Trophoblast cell (in vitro differentiated cells and primary cell): ENCODE measurements around the gene FOLR3.

ENCODE experiments used
- DNase-seq, 2 donors: peaks; one replicate each; pipeline ENCODE4 v3.0.0-alpha.2; 2016
- H2AFZ ChIP-seq: 2 replicates; pipeline ENCODE4 v1.6.1; 2013; ENCODE audit warnings: low read length, moderate library complexity, mild to moderate bottlenecking; ENCODE audit not compliant: insufficient read depth, poor library complexity
- H2AK5ac ChIP-seq: 2 replicates; pipeline ENCODE4 v1.6.1; 2013; ENCODE audit warnings: mild to moderate bottlenecking, low read length
- H2BK120ac ChIP-seq: 2 replicates; pipeline ENCODE4 v1.6.1; 2013; ENCODE audit warnings: low read length, mild to moderate bottlenecking, moderate library complexity; ENCODE audit not compliant: insufficient read depth, poor library complexity
- H2BK12ac ChIP-seq: 2 replicates; pipeline ENCODE4 v1.6.1; 2013; ENCODE audit warnings: mild to moderate bottlenecking, low read length, moderate library complexity
- H2BK5ac ChIP-seq: 2 replicates; pipeline ENCODE4 v1.6.1; 2013; ENCODE audit warnings: low read length, low read depth, moderate library complexity, mild to moderate bottlenecking; ENCODE audit not compliant: poor library complexity
- H3K14ac ChIP-seq: 2 replicates; pipeline ENCODE4 v1.6.1; 2013; ENCODE audit warnings: mild to moderate bottlenecking, low read length
- H3K18ac ChIP-seq: 2 replicates; pipeline ENCODE4 v1.6.1; 2013; ENCODE audit warnings: mild to moderate bottlenecking, low read length
- H3K23ac ChIP-seq: 2 replicates; pipeline ENCODE4 v1.6.1; 2013; ENCODE audit warnings: low read length
- H3K27ac ChIP-seq: 2 replicates; pipeline ENCODE4 v1.5.1; 2013; ENCODE audit warnings: low read depth, mild to moderate bottlenecking, inconsistent platforms, low read length, moderate library complexity
- H3K27me3 ChIP-seq: 2 replicates; pipeline ENCODE4 v1.6.1; 2013; ENCODE audit warnings: inconsistent platforms, mild to moderate bottlenecking, low read length, moderate library complexity; ENCODE audit not compliant: insufficient read depth
- H3K36me3 ChIP-seq, 2 experiments: 1 replicate in 1 of 2; 2 replicates in 1 of 2; pipeline ENCODE4 v1.6.1; 2013; ENCODE audit warnings: low read length in 2 of 2, mild to moderate bottlenecking in 2 of 2, moderate library complexity in 1 of 2; ENCODE audit not compliant: insufficient read depth in 2 of 2, control insufficient read depth in 1 of 2
- H3K4ac ChIP-seq: 2 replicates; pipeline ENCODE4 v1.6.1; 2013; ENCODE audit warnings: low read depth, mild to moderate bottlenecking, low read length, moderate library complexity
- H3K4me1 ChIP-seq, 2 experiments: 1 replicate in 1 of 2; 2 replicates in 1 of 2; pipeline ENCODE4 v1.6.1; 2013; ENCODE audit warnings: low read length in 2 of 2, mild to moderate bottlenecking in 2 of 2, moderate library complexity in 1 of 2; ENCODE audit not compliant: insufficient read depth in 2 of 2, control insufficient read depth in 1 of 2
- H3K4me2 ChIP-seq: 2 replicates; pipeline ENCODE4 v1.6.1; 2013; ENCODE audit warnings: inconsistent platforms, mild to moderate bottlenecking, low read length, moderate library complexity
- H3K4me3 ChIP-seq: 2 replicates; pipeline ENCODE4 v1.5.1; 2013; ENCODE audit warnings: mild to moderate bottlenecking, low read depth, low read length, inconsistent platforms
- H3K79me1 ChIP-seq: one replicate; pipeline ENCODE4 v1.6.1; 2013; ENCODE audit warnings: low read length
- H3K79me2 ChIP-seq: 2 replicates; pipeline ENCODE4 v1.6.1; 2013; ENCODE audit warnings: low read length, mild to moderate bottlenecking; ENCODE audit not compliant: control insufficient read depth, insufficient read depth, poor library complexity
- H3K9ac ChIP-seq: 2 replicates; pipeline ENCODE4 v1.6.1; 2013; ENCODE audit warnings: mild to moderate bottlenecking, low read length
- H3K9me3 ChIP-seq: 2 replicates; pipeline ENCODE4 v1.6.1; 2013; ENCODE audit warnings: low read depth, mild to moderate bottlenecking, control low read depth, inconsistent platforms, low read length; ENCODE audit not compliant: insufficient read depth
- H4K12ac ChIP-seq: 2 replicates; pipeline ENCODE4 v1.6.1; 2013; ENCODE audit warnings: low read depth, mild to moderate bottlenecking, low read length, moderate library complexity
- H4K8ac ChIP-seq: 2 replicates; pipeline ENCODE4 v1.6.1; 2013; ENCODE audit warnings: low read depth, mild to moderate bottlenecking, low read length, moderate library complexity
- H4K91ac ChIP-seq: one replicate; pipeline ENCODE4 v1.6.1; 2013; ENCODE audit warnings: low read depth, mild to moderate bottlenecking, low read length, moderate library complexity
- WGBS: extraction: QIAGEN DNeasy Blood & Tissue Kit; methylation state at CpG from one replicate; pipeline ENCODE4 v1.1.7; 2013; ENCODE audit warnings: missing lambda C conversion rate; ENCODE audit not compliant: insufficient read length, insufficient coverage; ENCODE audit errors: extremely low coverage; 5-methylcytosine and 5-hydroxymethylcytosine counted together

Gene FOLR3

GRCh38 chr11:72102946-72103753 is 32.4 kb upstream of the FOLR3 start, which contains the start of gene LAMTOR1:
LAMTOR1 (minus strand) TSS chr11:72103297; CDS start chr11:72103224, 73 bp downstream.
- H3K9ac ChIP-seq, result peak within 1 kb of the TSS; percentile 99
- peak within 1 kb of the TSS; percentile 95 for H3K14ac ChIP-seq
- peak within 1 kb of the TSS; percentile 84 for H2AFZ ChIP-seq
- H3K27me3 ChIP-seq, result no peaks in the 10 kb centered on the region
- H3K9me3 ChIP-seq, result no peaks in the 10 kb centered on the region
- peak within 1 kb of the TSS; percentile 92 for H3K18ac ChIP-seq
- peaks cover 11 to 19% of the 10 kb centered on the region in 2 experiments for H3K4me1 ChIP-seq
- H3K79me2 ChIP-seq, result peaks cover 11% of the 10 kb centered on the region
- H3K27ac ChIP-seq, result peak within 1 kb of the TSS; percentile 92
- peak within 1 kb of the TSS; percentile 90 for H4K12ac ChIP-seq
- no peak within 1 kb of the TSS for H3K23ac ChIP-seq
- peaks cover 12% of the 10 kb centered on the region for H3K79me1 ChIP-seq
- peak within 1 kb of the TSS; percentile 92 for H2BK120ac ChIP-seq
- H3K4me3 ChIP-seq, result peak within 1 kb of the TSS; percentile 93
- H3K36me3 ChIP-seq, result peaks cover 19 to 24% of the 10 kb centered on the region in 2 experiments
- peak within 1 kb of the TSS; percentile 99 for H4K91ac ChIP-seq
- peak; percentile 99 to 100 for DNase-seq
- H2BK5ac ChIP-seq, result peak within 1 kb of the TSS; percentile 88
- peak within 1 kb of the TSS; percentile 81 for H2AK5ac ChIP-seq
- WGBS, result no CpG with 5 or more reads among the region's 64 CpGs
- H3K4me2 ChIP-seq, result peak within 1 kb of the TSS; percentile 70
- peak within 1 kb of the TSS; percentile 87 for H3K4ac ChIP-seq
- H2BK12ac ChIP-seq, result peak within 1 kb of the TSS; percentile 55
- peak within 1 kb of the TSS; percentile 97 for H4K8ac ChIP-seq

GRCh38 chr11:72103754-72104167 is 31.8 kb upstream of the FOLR3 start:
- Histone ChIP-seq H3K4me3 (peak overlapping the region; percentile 18), H3K4me2 (peak overlapping the region; percentile 54), H3K27ac (peak overlapping the region; percentile 40), H3K9ac (no peak overlapping the region), H3K4me1 (peaks cover 11 to 19% of the 10 kb centered on the region in 2 experiments), H2AK5ac (peak overlapping the region; percentile 57), H3K18ac (peak overlapping the region; percentile 19), H3K27me3 (no peaks in the 10 kb centered on the region), H2AFZ (peak overlapping the region; percentile 82), H3K4ac (peak overlapping the region; percentile 59), H3K23ac (no peak overlapping the region), H2BK12ac (no peak overlapping the region), H4K8ac (peak overlapping the region; percentile 97), H4K91ac (peak overlapping the region; percentile 90), H2BK120ac (no peak overlapping the region), H3K9me3 (no peaks in the 10 kb centered on the region), H3K36me3 (peaks cover 17 to 22% of the 10 kb centered on the region in 2 experiments), H4K12ac (peak overlapping the region; percentile 89), H3K14ac (peak overlapping the region; percentile 31), H3K79me1 (peaks cover 12% of the 10 kb centered on the region), H2BK5ac (peak overlapping the region; percentile 28), H3K79me2 (peaks cover 11% of the 10 kb centered on the region)
- DNase-seq, result no peak
- no CpG with 5 or more reads among the region's 11 CpGs for WGBS

- Histone ChIP-seq H3K4me1 (peaks cover 11 to 14% of the 10 kb centered on the region in 2 experiments), H3K23ac (no peak within 1 kb of the TSS), H3K18ac (no peak within 1 kb of the TSS), H2AFZ (no peak within 1 kb of the TSS), H4K8ac (no peak within 1 kb of the TSS), H3K4ac (no peak within 1 kb of the TSS), H2BK120ac (no peak within 1 kb of the TSS), H3K27me3 (no peaks in the 10 kb centered on the region), H4K91ac (no peak within 1 kb of the TSS), H3K27ac (no peak within 1 kb of the TSS), H4K12ac (no peak within 1 kb of the TSS), H3K36me3 (peaks cover 9 to 19% of the 10 kb centered on the region in 2 experiments), H2AK5ac (no peak within 1 kb of the TSS), H3K9ac (no peak within 1 kb of the TSS), H3K79me2 (peaks cover 11% of the 10 kb centered on the region), H2BK5ac (no peak within 1 kb of the TSS), H3K79me1 (peaks cover 12% of the 10 kb centered on the region), H2BK12ac (peak within 1 kb of the TSS; percentile 17), H3K14ac (no peak within 1 kb of the TSS), H3K4me3 (no peak within 1 kb of the TSS), H3K9me3 (no peaks in the 10 kb centered on the region), H3K4me2 (no peak within 1 kb of the TSS)
- DNase-seq, result no peak
- WGBS, result no CpG with 5 or more reads among the region's 14 CpGs
Observed at GRCh38 chr11:72105888-72106287, 29.6 kb upstream of the FOLR3 start, which contains the start of gene TOMT. TOMT (plus strand) TSS chr11:72105924; CDS start chr11:72105952, 28 bp downstream.

GRCh38 chr11:72111300-72112142 is 24.0 kb upstream of the FOLR3 start:
- Histone ChIP-seq H4K12ac (peak overlapping the region; percentile 65), H3K9me3 (no peaks in the 10 kb centered on the region)
- no CpG with 5 or more reads among the region's 10 CpGs for WGBS

More at GRCh38 chr11:72111300-72112142, 24.0 kb upstream of the FOLR3 start:
- no peak overlapping the region for H2BK12ac ChIP-seq
- peak overlapping the region; percentile 88 for H3K4me2 ChIP-seq
- peaks cover 4 to 9% of the 10 kb centered on the region in 2 experiments for H3K4me1 ChIP-seq
- peak overlapping the region; percentile 88 for H3K27ac ChIP-seq
- peak overlapping the region; percentile 80 for H3K9ac ChIP-seq
- H3K79me1 ChIP-seq, result peaks cover 8% of the 10 kb centered on the region
- H3K23ac ChIP-seq, result no peak overlapping the region
- peak overlapping the region; percentile 41 for H2BK5ac ChIP-seq
- H3K18ac ChIP-seq, result no peak overlapping the region
- no peaks in the 10 kb centered on the region for H3K27me3 ChIP-seq
- H3K4me3 ChIP-seq, result peak overlapping the region; percentile 65
- H3K4ac ChIP-seq, result peak overlapping the region; percentile 73
- H2BK120ac ChIP-seq, result peak overlapping the region; percentile 74
- peaks cover 3% of the 10 kb centered on the region for H3K79me2 ChIP-seq
- H3K36me3 ChIP-seq, result peaks cover 9 to 21% of the 10 kb centered on the region in 2 experiments
- H4K8ac ChIP-seq, result peak overlapping the region; percentile 67
- H4K91ac ChIP-seq, result peak overlapping the region; percentile 77
- peak overlapping the region; percentile 62 for H2AFZ ChIP-seq
- DNase-seq, result no peak
- H3K14ac ChIP-seq, result peak overlapping the region; percentile 33
- peak overlapping the region; percentile 56 for H2AK5ac ChIP-seq
